Activated CD4-positive, CD25-positive, alpha-beta regulatory T cell treated with anti-CD3 and anti-CD28 coated beads, Interleukin-2, amount 50 U/mL, for 72 hours (primary cell): ENCODE measurements around the gene APOC1.
A peak's percentile ranks its signal among the peaks of the same experiment; 100 is the strongest.
"Not testable (repeated sequence)": the region's sequence is repeated elsewhere in the genome, so short reads cannot be mapped to it uniquely, and the experiment has no call there.

ENCODE experiments used
- DNase-seq: peaks from one replicate; pipeline ENCODE4 v3.0.0; 2021

The APOC1 gene

DNA sequence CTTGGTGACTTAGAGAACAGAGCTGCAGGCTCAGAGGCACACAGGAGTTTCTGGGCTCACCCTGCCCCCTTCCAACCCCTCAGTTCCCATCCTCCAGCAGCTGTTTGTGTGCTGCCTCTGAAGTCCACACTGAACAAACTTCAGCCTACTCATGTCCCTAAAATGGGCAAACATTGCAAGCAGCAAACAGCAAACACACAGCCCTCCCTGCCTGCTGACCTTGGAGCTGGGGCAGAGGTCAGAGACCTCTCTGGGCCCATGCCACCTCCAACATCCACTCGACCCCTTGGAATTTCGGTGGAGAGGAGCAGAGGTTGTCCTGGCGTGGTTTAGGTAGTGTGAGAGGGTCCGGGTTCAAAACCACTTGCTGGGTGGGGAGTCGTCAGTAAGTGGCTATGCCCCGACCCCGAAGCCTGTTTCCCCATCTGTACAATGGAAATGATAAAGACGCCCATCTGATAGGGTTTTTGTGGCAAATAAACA lies 9.9 kb downstream of the APOC1 start:
- no peak for DNase-seq

DNA sequence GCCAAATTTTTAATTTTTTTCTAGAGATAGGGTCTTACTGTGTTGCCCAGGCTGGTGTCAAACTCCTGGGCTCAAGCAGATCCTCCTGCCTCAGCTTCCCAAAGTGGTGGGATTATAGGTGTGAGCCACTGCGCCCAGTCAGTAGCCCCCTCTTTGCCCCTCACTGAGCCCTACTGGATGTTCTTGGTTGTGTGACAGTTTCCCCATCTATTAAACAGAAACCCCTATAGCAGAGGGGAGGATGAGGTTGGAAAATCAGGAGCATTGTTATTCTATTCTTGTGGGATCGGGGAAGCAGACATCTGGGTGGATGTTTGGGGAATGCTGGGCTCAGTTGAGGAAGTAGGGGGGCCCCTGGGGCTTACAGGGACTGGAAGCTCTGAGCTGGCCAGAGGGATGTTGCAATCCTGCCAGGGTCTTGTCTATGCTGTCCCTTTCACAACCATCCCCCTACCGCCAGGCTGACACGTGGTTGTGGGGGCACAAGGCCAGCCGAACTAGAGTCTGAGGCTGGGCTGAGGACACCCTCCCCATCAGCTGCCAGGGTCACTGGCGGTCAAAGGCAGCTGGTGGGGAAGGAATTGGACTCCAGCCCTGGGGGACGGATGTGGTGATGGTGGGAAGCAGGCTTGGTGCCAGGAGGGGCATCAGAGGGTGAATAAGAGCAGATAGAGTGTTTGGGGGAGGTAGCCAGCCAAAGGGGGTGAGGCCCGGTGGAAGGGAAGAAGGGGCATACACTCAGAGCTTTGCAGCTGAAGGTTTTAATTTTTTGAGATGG lies 10.9 kb downstream of the APOC1 start:
- DNase-seq: no peak

DNA sequence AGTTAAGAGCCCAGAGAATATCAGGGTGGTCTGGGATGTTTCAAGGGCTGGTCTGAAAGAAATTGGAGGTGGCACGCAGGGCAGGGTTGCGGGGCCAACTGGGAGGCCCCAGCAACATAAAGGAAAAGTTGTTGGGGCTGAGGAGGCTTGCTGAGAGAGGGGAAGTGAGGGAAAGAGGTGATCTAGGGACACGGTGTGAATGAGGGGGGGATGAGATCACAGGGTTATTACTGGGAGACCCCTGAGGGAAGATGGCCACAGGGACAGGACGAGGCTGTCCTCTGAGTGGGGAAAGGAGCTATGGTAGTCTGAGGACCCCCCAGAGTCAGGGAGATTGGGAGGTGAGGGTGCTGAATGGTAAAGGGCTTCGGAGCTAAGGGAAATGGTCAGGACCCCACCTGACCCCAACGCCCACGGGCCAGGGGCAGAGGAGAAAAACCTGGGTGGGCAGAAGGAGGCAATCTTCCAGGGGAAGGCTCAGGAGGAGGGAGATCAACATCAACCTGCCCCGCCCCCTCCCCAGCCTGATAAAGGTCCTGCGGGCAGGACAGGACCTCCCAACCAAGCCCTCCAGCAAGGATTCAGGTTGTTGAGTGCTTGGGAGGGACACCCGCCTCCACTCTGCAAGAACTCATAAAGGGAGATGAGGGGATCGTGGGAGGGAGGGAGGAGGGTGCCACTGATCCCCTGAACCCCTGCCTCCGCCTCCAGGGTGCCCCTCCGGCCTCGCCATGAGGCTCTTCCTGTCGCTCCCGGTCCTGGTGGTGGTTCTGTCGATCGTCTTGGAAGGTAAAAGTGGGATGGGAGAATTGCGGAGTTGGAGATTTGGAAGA lies 12.1 kb downstream of the APOC1 start:
- not testable (repeated sequence) for DNase-seq

DNA sequence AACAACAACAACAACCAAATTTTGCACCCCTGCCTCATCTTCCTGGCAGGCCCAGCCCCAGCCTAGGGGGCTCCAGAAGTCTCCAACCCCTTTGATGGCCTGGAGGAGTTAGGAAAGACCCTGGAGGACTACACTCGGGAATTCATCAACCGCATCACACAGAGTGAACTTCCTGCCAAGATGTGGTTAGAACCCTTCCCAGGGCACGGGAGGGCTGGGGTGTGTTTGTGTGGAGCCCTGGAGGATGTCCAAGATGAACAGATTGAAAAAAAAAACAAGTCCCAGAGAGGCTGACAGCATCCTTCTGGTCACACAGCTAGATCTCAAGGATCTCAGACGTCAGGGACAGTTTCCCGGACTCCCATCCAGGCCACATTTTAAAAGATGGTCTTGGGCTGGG lies 13.3 kb downstream of the APOC1 start:
- no peak for DNase-seq

DNA sequence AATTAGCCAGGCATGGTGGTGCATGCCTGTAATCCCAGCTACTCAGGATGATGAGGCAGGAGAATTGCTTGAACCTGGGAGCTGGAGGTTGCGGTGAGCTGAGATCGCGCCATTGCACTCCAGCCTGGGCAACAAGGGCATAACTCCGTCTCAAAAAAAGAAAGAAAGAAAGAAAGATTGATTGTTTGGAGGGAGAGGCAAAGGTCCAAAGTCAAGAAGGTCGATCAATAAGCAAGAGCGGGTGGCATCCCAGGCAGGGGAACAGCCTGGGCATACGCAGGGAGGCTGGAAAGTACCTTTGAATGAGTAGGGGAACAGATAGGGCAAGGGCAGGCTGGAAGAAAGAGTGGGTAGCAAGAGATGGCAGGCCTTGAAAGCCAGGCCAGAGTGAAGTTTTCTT lies 15.7 kb downstream of the APOC1 start:
- DNase-seq: no peak

DNA sequence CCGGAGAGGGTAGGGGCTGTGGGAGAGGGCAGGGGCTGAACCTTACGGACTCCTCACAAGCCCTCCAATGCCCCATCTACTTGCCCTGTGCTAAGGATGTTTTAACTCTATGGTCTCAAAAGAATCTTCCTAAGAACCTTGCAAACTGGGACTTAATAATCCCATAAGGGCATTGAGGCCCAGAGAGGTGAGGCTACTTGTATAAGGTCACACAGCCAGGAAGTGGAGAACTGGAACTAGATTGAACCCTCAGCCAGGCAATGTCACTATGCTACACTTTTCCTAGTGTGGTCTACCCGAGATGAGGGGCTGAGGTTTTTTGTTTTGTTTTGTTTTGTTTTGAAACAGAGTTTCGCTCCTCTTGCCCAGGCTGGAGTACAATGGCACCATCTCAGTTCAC lies 17.1 kb downstream of the APOC1 start:
- DNase-seq: no peak

DNA sequence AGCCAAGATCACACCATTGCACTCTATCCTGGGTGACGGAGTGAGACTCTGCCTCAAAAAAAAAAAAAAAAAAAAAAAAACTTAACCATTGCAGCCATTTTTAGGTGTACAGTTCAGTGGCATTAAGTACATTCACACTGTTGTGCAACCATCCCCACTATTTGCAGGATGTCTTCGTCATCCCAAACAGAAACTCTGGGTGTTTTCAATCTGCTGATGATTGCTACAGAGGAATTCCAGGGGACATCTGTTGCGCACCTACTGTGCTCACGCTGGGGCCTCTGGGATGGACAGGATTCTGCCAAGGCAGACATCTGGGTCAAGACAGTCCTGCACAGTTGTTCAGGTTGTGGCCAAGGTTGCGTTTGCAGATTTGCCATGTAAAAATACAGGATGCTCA lies 25.3 kb downstream of the APOC1 start:
- no peak for DNase-seq

DNA sequence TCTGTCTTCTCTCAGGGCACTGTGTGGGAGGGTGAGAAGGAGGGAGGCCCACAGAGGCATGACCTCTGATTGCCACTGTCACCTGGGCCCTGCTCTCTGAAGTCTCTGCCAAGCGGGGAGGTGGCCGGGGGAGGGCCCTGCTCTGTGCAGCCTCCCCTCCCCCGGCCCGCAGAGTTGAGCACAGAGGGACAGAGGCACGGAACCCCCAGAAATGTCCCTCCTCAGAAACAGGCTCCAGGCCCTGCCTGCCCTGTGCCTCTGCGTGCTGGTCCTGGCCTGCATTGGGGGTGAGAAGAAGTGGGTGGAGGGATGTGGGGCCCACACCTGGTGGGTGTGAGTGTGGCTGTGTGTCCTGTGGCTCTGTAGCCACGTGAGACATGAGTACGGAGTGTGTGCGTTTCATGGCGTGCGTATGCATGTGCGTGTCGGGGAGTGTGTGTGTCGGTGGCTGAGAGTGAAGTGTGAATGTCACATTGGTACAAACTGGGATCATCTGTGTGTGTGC lies 27.7 kb downstream of the APOC1 start, which contains the start of gene APOC4:
Gene APOC4, plus strand, starts transcription at position 171 of the 505 bp plus-strand sequence. Its CDS starts 41 bp downstream, at position 212.
- DNase-seq: no peak

DNA sequence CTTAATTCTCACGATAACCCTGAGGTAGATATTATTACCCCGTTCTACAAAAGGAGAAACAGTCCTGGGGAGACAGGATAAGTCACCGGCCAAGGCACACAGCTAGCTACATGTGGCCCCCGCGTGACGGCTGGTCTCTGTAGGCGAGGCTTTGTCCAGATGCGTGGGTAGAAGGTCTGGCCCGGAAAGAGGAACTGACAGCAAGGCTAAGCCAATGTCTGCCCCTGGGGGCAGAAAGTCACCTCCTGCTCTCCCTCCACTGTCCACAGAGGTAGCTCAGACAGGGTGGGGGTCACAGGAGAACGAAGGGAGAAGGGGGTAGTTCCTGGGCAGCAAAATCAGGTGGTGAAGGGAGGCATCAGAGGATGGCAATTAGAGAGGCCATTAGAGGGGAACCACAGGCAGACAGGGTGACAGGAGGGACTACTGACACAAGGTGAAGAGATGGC lies 29.4 kb downstream of the APOC1 start:
- no peak for DNase-seq

DNA sequence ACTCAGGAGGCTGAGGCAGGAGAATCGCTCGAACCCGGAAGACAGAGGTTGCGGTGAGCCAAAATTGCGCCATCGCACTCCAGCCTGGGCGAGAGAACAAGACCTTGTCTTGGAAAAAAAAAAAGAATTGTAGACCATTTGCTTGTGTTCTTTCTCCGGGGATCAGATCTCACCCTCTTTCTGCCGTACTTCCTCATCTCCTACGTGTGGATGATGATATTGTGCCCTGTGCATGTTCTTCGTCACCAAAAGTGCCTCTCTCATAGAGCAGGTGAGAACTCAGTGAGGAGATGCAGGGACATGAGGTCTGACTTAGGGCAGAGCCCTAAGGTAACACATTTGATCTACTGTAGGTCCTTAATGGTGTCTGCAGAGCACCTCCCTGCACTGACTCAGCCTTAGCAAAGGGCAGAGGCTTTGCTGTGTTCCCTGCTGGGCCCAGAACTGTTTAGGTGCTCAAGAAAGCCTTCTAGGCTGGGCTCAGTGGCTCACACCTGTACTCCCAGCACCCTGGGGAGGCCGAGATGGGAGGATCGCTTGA lies 32.7 kb downstream of the APOC1 start:
- no peak for DNase-seq

DNA sequence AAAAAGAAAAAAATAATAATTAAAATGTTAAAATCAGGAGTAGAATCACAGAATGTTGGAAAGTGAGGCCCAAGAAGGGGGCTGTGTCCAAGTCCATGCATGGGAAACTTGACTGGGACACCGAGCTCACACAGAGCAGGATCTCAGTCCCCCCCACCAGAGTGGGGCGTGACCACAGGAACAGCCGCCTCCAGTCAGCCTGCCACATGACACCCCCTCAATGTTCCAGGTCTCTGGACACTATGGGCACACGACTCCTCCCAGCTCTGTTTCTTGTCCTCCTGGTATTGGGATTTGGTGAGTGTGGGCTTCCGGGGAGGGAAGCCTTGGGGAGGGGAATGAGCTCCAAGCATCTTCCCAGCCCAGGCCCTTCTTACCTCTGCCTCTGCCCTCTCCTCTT lies 33.8 kb downstream of the APOC1 start:
- DNase-seq: no peak

DNA sequence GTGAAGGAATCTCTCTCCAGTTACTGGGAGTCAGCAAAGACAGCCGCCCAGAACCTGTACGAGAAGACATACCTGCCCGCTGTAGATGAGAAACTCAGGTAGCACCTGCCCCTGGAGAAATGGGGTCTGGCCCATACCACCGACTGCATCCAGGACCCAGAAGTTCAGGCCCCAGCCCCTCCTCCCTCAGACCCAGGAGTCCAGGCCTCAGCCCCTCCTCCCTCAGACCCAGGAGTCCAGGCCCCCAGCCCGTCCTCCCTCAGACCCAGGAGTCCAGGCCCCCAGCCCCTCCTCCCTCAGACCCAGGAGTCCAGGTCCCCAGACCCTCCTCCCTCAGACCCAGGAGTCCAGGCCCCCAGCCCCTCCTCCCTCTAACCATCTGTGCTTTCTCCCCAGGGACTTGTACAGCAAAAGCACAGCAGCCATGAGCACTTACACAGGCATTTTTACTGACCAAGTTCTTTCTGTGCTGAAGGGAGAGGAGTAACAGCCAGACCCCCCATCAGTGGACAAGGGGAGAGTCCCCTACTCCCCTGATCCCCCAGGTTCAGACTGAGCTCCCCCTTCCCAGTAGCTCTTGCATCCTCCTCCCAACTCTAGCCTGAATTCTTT lies 34.5 kb downstream of the APOC1 start:
- DNase-seq: no peak

DNA sequence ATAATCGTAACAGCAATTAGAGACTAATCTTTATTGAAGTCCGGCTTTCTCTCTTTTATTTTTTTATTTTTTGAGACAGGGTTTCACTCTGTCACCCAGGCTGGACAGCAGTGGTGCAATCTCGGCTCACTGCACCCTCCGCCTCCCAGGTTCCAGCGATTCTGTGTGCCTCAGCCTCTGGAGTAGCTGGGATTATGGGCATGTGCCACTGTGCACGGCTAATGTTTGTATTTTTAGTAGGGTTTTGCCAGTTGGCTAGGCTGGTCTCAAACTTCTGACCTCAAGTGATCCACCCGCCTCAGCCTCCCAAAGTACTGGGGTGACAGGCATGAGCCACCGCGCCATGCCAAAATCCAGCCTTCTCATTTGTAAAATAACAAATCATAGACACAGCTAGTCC lies 35.1 kb downstream of the APOC1 start:
- no peak for DNase-seq

DNA sequence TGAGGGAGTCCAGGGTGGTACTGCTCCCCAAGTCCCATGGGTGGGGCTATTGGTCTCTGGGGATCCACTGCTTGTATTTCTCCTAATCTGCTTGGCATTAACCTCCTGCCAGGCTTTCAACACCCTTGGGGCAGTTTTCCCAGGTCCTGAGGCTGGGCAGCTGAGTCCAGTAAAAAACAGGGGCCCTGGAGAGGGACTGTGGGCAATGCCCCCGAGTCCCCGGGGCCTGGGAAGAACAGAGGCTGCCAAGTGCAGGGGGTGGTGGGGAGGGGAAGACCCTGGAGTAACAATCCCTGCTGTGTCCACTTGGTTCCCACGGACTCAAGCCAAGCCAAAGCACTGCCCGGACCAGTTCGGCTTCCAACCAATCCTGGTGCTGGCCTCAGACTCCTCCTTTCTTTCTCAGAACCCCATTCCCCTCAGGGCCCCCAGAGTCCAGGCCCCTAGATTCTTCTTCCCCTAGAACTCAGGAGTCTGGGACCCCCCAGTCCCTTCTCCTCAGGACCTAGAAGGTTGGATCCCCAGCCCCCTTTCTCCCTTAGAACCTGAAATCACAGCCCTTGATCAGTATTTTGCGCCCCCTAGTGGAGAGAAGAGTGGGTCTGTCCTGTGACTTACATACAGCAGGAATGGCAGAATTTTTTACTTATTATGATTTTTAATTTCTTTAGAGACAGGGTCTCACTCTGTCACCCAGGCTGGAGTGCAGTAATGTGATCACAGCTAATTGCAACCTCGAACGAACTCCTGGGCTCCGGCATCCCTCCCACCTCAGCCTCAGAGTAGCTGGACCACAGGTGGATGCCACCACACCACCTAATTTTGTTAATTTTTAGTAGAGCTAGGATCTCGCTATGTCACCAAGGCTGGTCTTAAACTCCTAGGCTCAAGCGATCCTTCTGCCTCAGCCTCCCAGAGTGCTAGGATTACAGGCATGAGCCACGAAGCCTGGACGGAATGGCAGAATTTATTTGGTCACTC lies 37.1 kb downstream of the APOC1 start:
- DNase-seq: peak; percentile 55

DNA sequence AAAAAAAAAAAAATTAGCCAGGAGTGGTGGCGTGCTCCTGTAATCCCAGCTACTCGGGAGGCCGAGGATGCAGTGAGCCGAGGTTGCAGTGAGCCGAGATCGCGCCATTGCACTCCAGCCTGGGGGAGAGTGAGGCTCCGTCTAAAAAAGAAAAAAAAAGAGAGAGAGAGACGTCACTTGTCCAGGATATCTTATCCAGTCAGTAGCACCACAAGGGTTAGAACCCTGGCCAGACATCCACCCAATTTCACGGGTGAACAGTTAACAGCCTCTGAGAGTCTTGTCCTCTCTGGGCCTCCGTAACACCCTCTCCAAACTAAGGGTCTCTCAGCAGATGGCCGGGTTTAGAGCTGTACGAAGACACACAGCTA lies 39.9 kb downstream of the APOC1 start:
- DNase-seq: no peak

DNA sequence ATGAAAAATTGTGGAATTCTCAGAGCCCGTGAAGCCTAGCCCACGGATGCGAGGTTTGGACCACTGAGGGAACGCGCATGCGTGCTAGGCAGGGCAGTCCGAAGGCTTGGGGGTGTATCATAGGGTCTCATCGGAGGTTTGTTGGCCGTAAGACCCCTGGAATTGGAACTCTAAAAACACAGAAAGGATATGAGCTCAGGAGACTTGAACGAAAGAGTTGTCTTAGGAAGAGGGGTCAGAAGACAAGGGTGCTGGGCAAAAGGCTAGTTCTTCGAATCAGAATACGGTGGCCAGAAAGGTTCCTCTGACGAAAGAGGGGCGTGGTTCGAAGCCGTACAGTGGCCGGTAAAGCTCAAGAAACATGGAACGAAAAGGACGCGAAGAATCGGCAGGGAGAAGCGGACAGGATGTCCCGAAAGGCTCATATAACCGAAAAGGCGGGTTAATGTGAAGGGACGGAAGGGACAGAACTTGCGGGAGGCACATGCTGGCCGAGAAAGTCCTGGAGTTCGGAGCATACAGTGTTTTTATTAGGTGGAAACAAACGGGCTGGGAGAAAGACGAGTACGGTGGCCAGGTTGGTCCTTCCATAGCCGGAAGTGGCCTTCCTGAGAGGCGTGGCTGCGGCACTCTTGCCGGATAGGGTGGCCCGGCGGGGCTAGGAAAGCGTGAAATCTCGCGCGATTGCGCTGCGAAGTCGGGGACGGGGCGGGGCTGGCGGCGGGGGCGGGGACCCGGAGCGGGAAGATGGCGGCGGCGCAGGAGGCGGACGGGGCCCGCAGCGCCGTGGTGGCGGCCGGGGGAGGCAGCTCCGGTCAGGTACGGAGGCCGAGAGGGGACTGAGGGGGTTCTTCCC lies 40.5 kb downstream of the APOC1 start, which contains the start of gene CLPTM1:
Gene CLPTM1, plus strand, starts transcription at position 732 of the 856 bp plus-strand sequence. Its CDS starts 16 bp downstream, at position 748.
- peak; percentile 95 for DNase-seq

DNA sequence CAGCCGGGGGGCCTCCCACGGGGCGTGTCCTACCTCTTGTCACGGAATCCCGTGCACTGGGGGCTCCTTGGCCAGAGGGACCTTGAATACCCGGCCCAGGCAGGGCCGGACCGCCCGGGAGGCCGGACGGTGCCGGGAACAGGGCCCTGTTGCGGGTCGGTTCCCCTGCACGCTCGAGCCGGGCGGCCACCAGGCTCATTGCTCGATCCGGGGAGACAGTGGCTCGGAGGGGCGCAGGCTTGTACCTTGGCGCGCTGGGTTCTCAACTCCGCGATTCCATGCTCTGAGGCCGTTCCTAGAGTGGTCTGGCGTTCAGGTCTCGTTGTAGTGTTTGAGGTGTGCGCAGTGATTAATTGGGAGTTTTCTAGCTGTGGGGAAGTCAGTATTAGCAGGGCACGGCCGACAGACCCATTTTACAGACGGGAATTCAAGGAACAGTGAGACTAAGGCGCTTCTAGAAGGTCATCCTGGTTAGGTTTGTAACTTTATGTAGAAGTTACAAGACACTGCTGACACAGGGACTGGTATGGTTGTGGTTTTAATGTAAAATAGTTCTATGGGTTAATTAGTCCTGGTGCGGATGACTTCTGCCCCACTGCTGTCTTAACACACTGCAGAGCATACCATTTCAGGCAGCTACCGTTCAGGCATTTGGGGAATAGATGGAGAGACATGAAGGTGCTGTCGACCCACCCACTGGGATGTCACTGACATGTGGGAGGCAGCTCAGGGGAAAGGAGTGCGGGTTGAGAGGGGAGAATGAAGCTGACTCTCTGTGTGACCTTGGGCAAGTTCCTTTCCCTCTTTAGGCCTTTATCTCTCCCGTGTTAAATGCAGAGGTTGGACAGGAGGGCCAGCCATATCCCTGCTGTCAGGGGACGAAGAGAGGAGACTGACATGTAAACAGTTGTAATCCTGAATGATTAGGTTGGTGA lies 41.4 kb downstream of the APOC1 start:
- DNase-seq: no peak

DNA sequence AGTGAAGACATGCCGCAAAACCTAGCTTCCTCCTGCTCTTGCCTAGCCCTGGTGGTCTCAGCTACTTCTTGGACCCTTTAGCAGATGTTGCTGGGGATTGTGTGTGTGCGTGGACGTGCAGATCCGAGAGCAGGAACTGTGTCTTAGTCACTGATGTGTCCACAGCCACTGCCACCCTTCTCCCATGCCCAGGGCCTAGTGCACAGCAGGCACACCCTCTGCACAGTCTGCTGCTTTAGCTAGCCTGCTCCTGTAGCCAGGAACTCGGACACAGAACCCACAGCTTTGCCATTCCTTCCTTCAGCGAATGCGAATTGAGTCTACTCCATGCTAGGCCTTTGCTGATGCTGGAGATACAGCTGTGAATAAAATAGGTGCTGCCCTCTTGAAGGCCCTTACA lies 43.1 kb downstream of the APOC1 start:
- DNase-seq: no peak

DNA sequence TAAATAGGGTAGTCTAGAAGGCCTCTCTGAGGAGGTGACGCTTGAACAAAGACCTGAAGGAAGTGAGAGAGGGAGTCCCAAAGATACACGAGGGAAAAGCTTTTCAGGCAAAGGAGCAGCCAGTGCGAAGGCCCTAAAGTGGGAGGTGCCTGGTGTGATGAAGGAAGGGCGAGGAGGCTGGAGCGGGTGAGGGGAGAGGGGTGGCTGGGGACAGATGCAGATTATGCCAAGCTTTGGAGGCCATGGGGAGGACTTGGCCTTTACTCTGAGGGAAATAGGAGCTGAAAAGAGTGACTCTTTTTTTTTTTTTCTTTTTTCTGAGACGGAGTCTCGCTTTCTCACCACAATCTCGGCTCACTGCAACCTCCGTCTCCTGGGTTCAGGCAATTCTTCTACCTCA lies 43.7 kb downstream of the APOC1 start:
- no peak for DNase-seq
